Activated T-cell treated with anti-CD3 and anti-CD28 coated beads for 24 hours (primary cell): Measurements from ENCODE around the gene KIF26B.
"Not testable (repeated sequence)": the region's sequence is repeated elsewhere in the genome, so short reads cannot be mapped to it uniquely, and the experiment has no call there.

ENCODE experiments used
- DNase-seq: peaks from one replicate; pipeline ENCODE4 v3.0.0-alpha.2; 2020; ENCODE audit warnings: low read depth

The KIF26B gene

DNA sequence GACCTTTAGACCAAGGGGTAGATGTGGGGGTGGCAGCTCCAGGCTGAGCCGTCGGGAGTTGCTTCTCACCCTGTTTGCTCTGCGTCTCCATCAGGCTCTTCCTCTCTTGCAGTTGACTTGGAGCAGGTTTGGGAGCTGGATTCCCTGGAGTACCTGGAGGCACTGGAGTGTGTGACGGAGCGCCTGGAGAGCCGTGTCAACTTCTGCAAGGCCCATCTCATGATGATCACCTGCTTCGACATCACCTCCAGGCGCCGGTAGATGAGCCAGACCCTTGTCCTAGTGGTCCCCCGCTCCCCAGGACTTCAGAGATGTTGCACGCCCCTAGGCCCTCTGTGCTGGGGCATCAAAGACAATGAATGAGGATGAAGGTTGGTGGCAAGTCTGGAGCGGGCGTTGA, 547.6 kb downstream of the KIF26B start:
- no peak for DNase-seq

DNA sequence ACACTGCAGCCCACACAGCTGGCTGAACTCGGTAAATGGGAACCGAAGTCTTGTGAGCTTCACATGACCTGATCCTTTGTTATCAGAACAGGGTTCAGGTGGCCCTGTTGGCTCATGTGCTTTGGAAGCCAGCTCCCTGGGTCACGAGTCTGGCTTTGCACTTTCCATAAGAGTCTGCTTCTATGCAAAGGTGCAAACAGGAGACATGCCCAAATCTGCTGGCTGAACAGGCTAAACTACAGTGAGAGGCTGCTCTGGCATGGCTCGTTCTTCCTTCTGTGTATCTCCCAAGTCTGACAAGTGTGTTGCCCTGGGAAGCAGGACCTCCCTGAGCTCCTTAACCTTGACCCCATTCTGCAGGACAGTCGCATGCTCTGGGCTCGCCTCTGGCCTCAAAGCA, 549.6 kb downstream of the KIF26B start:
- DNase-seq: no peak

DNA sequence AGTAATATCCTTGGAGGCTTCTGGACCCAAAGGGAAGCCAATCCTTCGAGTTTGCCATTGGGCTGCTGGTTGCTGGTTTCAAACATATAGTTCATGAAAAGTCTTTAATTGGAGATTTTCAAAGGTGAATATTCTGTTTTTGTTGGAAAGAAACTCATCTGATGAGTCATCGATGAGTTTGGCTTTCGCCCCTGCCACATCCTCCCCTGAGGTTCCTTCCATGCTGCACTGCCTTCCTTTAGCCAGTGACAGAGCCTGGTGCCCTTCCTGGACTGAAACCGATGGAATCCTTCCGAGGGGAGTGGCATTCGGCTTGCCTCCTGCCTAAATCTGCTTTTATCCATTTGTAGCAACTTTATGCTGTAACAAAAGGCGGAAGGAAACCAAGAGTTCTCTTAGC, 550.0 kb downstream of the KIF26B start:
- DNase-seq: no peak

DNA sequence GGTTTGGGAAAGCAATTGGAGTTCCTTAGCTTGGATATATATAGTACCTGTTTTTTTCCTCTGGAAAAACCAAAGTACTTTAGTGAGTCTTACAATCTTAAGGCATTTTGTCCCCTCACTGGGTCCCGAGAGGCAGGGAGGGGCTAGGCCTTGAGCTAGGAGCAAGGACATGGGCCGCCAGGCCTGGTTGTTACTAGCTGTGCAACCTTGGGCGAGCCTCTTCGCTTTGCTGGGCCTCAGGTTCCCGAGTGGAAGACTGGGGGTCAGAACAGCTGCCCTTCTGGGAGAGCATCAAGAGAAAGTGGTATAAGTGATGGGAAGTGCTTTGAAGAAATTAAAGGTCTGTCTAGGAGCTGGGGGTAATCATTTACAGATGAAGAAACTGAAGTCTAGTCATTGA, 553.2 kb downstream of the KIF26B start:
- DNase-seq: no peak

DNA sequence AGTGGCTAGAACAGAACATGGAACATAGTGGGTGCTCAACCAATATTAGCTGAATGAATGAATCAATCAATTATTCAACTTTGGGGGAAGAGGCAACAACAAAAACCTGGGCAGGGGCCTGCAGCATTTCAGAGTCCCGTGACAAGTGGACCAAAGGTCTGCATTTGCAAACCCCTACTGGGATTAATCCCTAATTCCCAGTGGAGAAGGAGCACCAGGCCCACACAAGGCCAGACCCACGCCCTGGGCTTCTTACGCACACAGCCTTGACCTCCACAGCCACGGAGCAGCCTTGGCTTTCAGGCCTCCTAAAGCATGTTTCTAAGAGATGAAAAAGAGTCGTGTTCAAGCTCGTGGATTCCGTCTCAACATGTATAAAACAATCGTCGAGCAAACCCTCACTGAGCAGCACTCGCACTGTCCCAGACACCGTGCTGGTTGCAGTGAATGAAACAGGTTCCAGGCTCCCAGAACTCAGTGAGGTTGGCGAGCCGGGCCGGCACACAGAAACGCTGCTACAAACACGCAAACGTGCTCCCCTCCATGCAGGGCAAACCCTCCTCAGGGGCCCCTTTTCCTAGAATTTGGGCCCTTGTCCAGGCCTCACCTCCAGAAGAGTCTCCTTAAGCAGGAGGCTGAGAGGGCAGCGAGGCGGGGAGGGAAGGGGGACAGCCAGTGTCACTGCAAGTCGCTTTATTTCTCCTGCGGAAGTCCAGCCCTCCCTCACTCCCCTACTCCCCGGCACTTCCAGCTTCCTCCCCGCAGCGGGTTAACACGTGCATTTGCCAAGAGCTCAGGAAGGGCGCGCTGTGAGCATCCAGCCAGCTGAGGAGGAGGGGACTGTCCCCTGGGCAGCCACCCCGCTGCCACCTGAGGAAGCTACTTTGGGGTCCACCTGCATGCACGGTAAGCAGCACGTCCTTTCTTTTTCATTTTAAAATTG, 556.4 kb downstream of the KIF26B start:
- DNase-seq: no peak

DNA sequence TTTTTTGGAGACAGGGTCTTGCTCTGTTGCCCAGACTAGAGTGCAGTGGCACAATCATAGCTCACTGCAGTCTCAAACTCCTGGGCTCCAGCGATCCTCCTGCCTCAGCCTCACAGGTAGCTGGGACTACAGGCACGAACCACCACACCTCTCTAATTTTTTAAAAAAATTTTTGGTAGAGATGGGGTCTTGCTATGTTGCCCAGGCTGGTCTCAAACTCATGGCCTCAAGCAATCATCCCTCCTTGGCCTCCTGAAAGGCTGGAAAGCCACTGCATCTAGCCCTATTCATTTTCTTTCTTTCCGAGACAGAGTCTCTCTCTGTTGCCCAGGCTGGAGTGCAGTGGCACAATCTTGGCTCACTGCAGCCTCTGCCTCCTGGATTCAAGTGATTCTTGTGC, 559.2 kb downstream of the KIF26B start:
- DNase-seq: not testable (repeated sequence)

DNA sequence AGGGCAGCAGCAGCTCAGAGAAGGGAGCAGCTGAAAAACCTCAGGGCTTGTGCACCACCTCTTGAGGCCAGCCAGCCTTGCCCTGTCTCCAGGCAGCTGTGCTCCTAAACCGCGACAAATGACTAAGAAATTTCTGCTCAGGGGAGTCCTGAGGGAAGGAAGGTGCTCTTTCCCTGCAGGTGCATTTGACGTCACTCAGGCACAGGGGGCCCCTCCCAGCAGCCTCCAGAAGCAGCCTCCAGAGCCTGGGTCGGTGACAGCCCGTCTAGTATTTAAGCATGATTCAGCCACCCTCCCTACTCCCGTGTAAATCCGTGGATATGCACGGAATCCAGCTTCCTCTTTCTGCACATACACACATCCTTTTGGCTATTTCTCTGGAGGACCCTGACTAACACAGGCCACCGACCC, 560.5 kb downstream of the KIF26B start:
- no peak for DNase-seq

DNA sequence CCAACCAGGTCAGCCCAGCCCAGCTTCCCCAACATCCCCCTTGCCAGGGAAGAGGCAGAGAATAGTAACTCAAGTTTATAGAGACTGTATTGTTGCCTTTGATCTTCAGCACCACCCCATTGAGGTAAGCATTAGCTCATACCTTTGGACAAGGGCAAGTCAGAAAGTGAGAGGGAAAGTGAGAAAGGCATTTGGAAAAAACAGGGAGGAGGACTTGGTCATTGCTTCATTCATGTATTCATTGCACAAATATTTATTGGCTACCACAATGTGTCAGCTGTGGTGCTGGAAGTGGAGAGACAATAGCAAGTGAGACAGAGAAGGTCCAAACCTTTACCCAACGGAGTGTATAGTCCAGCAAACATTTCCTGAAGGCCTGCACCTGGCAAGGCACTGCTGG, 561.2 kb downstream of the KIF26B start:
- no peak for DNase-seq

DNA sequence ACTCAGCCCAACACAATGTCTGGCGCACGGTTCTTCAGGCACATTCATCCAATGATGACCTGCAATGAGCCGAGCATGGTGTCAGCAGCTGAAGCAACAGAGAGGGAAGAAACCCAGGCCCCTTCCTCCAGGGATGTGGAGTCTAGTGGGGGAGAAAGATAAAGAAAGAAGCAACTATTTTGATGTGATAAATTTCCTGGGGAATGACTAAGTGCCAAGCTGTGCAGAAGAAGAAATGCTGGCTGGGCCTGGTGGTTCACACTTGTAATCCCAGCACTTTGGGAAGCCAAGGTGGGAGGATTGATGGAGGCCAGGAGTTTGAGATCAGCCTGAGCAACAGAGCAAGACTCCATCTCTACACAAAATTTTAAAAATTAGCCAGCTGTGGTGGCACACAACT, 561.8 kb downstream of the KIF26B start:
- DNase-seq: no peak

DNA sequence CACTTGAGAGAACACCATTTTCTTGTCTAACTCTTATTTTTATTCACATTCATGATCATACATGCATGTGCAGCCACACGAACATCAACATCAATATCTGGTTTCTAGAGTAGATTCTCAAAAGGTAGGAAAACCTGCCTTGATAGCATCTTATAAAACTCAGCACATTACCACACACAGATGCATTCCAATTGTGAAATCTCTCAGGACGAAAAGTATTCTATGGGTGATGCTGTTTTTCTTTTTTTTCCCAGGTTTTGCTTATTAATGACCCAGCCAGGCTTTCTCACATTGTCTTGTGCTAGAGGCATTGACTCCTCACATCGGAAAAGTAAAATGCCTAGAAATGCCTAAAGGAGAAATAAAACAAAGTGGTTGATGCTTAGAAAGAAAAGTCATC, 562.8 kb downstream of the KIF26B start:
- DNase-seq: no peak

DNA sequence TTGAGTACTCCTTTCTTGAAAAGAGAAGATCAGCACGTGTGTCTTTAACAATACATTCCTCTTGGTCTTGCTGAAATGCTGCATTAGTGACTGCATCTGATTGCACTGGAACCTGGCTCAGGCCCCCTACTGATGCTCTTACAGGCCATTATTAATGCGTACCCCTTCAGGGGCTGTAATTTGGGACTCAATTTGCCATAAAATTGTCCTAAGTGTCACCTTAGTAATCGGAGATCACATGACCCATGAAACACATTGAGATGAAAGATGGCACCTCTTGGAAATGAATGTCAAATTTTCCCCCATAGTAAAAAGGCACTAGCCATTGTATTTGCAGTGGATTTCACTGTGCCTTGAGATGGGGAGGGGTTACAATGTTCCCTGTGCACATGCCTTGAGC, 563.3 kb downstream of the KIF26B start:
- DNase-seq: no peak

DNA sequence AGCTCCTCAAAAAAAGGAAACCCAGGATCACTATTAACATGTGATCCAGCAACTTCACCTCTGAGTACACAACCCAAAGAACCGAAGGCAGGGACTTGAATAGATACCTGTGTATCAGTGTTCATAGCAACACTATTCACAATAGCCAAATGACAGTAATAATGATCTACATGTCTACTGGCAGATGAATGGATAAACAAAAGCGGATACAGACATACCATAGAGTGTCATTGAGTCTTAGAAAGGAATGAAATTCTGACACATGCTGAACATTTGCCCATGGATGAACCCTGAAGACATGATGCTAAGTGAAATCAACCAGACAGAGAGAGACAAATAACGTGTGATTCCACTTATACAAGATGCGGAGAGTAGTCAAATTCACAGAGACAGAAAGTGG, 564.2 kb downstream of the KIF26B start:
- DNase-seq: no peak

DNA sequence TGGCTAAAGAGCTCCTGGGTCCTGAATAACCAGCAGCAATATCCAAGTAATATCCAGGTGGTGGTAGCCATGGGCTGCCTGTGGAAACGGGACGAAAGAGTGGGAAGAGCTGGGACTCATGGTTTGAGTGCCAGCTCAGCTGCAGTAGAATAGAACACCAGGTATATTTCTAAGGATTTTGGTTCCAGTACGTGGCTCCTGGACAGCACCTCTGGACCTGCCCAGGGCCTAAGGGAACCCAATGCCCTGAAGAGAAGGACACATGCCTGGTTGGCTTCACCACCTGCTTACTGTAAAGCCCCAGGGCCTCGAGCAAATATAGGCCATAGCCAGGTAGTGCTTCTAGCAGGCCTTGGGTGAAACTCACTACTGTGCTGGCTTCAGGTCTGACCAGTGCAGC, 566.7 kb downstream of the KIF26B start:
- DNase-seq: no peak

DNA sequence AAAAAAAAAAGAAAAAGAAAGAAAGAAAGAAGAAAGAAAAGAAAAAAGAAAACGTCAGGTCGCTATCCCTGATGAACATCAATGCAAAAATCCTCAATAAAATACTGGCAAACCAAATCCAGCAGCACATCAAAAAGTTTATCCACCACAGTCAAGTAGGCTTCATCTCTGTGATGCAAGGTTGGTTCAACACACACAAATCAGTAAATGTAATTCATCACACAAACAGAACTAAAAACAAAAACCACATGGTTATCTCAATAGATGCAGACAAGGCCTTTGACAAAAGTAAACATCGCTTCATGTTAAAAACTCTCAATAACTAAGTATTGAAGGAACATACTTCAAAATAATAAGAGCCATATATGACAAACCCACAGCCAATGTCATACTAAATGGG, 573.2 kb downstream of the KIF26B start:
- DNase-seq: not testable (repeated sequence)

DNA sequence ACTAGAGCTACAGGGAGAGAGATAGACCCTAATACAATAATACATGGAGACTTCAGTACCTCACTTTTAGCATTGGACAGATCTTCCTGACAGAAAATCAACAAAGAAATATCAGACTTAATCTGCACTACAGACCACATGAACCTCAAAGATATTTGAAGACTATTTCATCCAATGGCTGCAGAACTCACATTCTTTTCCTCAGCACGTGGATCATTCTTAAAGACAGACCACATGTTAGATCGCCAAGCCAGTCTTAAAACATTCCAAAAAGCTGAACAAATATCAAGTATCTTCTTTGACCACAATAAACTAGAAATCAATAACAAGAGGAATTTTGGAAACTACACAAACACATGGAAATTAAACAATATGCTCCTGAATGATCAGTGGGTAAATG, 576.0 kb downstream of the KIF26B start:
- DNase-seq: no peak

DNA sequence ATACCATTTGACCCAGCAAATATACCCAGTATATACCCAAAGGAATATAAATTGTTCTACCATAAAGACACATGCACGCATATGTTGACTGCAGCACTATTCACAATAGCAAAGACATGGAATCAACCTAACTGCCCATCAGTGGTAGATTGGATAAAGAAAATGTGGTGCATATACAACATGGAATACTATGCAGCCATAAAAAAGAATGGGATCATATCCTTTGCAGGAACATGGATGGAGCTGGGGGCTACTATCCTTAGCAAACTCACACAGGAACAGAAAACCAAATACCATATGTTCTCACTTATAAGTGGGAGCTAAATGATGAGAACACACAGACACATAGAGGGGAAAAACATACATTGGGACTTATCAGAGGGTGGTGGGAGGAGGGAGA, 585.6 kb downstream of the KIF26B start:
- not testable (repeated sequence) for DNase-seq

DNA sequence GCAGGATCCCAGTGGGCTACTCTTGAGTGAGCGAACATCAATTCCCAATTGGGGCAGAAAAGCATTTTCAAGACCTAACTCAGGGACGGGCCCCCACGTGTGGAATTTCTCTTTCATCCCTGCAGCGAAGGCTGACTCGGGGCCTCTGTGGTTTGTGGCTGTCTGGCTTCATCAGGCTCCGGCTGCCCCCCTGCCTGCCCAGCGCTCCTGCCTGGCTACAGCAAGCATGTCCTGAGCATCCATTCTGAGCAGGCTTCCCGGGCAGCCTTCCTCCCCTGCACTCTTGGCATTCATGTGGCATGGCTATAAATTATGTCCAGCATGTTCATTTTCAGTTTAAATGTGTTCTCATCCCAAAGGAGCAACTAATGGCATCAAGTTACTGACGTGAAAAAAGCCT, 588.1 kb downstream of the KIF26B start:
- no peak for DNase-seq

DNA sequence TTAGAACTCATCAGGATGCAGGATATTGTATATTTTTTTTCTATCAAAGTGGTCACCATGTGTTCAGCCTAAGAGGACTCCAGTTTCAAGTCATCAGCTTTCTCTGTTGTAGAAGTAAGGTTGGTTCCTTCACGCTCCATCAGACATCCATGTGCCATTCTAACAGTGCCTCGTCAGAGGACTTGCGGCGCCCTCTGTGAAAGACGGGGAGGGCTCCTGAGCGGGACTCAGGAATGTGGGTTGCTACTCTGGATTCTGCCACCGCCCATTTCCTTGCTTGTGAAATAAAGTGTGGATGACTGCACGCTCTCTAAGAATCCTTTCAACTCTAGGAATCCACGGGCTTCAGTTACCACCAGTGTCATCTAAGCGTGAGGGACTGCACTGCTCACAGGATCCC, 593.5 kb downstream of the KIF26B start:
- no peak for DNase-seq

DNA sequence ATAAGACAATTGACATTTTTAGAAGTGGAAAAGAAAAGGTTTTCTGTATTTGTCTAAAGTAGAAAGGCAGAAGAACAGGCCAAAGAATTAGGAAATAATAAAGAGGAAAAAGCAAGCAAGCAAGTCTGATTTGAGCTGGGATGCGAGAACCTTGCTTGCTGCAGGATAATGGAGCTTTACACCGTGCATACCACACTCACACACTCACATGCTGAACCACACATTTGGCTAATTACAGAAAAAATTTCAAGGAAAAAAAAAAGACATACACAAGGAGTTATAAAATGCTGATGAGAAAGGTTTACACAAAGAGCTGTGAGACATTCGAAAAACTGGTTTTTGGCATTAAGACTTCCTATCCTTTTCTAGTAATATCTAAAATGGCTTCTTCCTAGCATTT, 593.9 kb downstream of the KIF26B start:
- DNase-seq: no peak

DNA sequence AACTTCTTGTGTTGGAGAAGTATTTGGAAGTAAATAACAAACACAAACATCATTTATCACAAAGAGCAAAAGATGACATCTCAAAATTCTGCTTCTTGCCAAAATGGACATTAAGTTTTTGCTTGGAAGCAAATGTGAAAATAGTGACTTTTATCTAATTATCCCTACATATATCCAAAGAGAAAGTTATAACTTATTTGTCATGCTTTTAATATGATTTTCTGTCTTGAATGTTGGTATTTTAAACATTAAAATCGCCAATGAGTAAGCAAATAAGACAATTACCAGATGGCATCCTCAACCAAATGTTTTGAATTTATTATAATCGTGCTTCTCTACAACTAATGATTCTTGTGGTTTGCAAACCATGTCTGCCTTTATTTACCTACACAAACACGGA, 594.3 kb downstream of the KIF26B start:
- no peak for DNase-seq

DNA sequence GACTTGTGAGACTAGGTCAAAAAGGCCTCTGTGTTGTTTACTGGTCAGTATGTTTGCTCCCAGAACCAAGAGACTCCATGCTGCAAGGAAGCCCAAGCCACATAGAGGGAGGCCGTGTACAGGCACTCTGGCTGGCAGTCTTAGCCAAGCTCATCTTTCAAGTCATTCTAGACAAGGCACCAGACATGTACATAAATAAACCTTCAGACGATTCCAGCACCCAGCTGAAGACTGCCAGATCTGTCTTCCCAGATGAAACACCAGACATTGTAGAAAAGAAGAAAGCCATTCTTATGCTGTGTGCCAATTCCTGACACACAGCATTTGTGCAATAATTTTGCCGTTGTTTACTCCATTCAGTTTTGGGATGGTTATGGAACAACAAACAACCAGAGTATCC, 595.5 kb downstream of the KIF26B start:
- DNase-seq: no peak

DNA sequence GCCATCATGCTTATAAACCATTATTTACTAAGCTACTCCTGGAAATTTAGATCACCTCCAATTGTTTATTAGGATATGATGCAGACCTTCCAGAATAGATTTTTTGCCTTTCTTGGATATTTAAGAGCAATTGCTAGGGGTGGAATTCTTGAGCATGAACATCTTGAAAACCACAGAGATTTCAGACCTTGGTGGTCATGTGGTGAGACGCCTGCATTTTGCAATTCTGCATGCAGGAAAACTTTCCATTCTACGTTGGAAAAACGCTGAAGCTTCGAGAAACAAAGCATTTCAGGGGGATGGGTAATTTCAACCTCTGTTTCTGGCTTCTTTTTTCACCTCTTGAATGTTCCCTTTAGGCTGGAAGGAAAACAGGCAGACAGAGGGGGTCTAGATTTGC, 596.3 kb downstream of the KIF26B start:
- no peak for DNase-seq

DNA sequence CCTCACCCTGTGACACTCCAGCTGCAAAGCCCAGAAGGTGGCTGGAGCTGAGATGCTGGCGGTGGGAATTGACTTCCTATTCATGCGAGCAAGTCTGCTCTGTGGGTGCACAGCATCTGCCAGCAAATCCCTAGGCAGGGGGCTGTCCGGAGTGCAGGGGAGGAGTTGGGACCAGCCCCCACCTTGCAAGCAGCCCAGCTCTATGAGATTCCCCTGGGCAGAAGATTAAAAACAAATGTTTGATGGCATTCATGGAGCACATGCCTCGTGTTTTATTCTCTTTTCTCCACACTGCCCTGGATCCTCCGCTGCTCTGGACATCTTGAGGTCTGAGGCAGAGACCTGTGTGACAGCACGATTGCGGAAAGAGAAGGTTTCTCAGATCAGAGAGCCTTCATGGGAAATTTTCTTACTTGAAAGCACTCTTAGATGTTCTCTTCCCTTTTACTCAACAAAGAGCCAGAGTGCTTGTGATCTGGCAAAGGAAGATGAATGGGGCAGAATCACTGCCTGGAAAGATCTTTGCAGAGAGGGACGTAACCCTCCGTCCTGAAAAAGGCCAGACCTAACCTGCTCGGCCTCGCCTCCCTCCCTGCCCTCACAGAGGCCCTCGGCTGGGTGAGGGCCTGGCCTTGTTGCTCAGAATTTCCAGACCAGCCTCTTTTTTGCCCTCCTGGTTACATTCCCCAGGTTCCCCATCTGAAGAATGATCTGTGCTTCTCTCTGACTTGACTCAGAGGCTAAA, 597.1 kb downstream of the KIF26B start:
- DNase-seq: no peak
